Measurements from ENCODE around the gene CGGBP1. TPM values are rescaled to one million over a fixed set of nuclear protein-coding genes. Genes with fewer than 3 reads are reported as not detected.

Gene CGGBP1
- total RNA-seq, 1 donor from 2014 or later = 130 TPM

Other genes starting within 250 kb of the CGGBP1 start
- gene ZNF654, start 250 bp upstream of the CGGBP1 start, total RNA-seq = 35.1 TPM
- gene C3orf38, start 91.0 kb upstream of the CGGBP1 start, total RNA-seq = 67.3 TPM

Data from frontal cortex (tissue), 1 donor.